ENCODE measurements around the gene CADPS2.

Gene CADPS2

DNA sequence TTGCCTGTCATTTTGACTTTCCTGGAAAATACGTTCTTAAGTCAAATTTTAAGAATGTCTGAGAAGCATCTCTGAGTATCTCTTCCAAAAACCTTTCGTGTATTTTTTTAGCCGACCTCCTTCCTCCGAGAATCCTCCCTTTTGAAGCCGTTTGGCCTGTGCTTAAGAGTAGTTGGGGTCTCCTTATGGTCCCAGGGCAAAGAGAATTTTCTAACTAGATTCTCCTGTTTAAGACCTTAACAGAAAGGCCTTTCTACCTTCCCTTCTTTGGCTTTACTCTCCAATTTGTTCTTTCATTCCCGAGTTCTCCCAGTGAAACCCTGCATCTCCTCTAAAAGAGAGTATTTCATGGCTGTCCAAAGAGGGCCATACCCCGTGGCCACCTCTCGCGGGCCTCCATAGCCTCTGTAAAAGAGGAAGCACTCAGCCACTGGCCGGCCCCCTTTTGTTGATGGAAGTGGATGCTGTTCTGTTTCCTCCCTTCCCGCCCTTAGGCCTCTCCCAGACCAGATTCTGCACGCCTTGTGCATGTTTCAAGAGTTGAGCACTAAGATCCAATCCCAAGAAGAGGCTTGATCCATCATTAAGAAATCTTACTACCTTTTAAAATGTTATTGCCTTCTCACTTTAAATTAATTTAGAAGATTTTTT, 575.1 kb downstream of the CADPS2 start:
- no peaks in the 10 kb centered on the region for H3K9me3 Mint-ChIP-seq
- H3K27me3 Mint-ChIP-seq (ENCODE audit: low read depth), result peaks cover 85% of the 10 kb centered on the region
- H3K4me1 Mint-ChIP-seq (ENCODE audit: low read depth), result no peaks in the 10 kb centered on the region
- H3K27ac Mint-ChIP-seq, result no peak overlapping the region
- H3K4me3 Mint-ChIP-seq, result no peak overlapping the region
- no peaks in the 10 kb centered on the region for H3K36me3 Mint-ChIP-seq (ENCODE audit: low read depth)
- no peak for DNase-seq (ENCODE audit: low spot score)

DNA sequence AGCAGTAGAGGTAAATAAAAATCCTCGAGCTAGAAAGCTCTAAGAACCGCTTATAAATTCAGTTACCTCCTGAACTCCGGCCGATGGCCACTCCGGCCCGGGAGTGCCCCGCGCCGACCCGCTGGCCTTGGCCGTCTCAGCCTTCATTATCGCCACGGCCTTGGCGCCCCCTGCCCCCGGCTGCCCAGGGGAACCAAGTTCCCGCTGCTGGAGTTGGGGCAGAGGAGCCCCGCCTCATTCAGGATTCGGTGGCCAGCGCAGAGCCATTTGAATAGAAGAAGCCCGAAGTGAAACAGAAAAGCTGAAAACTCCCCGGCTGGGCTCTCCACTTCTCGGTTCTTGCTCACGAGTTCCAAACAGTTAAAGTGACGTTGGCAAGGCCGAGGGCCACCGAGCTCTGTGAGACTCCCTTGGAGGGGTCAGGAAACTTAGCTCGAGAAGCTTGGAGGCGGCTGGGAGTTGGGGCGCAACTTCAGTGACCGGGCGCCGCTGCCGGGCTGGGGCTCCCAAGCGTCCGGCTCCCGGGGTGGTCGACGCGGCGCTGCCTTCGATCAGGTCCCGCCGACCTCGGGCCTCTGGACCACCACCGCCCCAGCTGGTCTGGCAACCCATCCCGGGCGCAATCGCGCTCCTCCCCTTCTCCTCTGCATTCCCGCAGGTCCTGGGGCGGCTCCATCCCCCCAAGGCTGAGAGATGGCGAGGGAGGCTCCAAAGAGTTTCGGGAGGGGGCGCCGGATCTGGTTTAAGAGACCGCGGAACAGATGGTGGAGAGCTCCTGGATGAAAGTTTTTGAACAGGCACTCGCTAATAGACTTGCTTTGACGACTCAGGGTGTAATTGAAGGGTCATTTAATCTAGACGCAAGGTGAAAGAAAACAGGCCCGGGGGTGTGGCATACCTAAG, 575.9 kb downstream of the CADPS2 start:
- H3K4me3 Mint-ChIP-seq, result no peak overlapping the region
- no peak for DNase-seq (ENCODE audit: low spot score)
- H3K36me3 Mint-ChIP-seq (ENCODE audit: low read depth), result no peaks in the 10 kb centered on the region
- no peaks in the 10 kb centered on the region for H3K4me1 Mint-ChIP-seq (ENCODE audit: low read depth)
- no peaks in the 10 kb centered on the region for H3K9me3 Mint-ChIP-seq
- peaks cover 85% of the 10 kb centered on the region for H3K27me3 Mint-ChIP-seq (ENCODE audit: low read depth)
- no peak overlapping the region for H3K27ac Mint-ChIP-seq

DNA sequence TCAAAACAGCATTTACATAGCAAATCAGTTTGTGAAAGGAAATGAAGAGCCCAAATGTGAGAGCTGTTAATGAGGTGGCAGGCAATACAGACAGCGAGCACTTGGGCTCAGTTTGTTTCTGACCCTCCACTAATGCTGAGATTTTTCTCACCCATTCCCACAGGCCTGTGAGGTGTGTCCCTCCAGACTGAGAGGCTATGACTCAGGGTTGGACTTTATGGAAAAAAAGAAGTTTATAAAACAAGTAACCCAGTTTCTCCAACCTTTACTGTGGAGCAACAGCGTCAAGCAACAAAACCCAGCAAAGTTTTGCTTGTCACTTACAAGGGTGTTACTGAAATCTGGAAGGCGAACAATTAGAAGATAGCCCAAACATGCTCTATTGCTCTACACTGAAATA, 576.8 kb downstream of the CADPS2 start:
- no peaks in the 10 kb centered on the region for H3K36me3 Mint-ChIP-seq (ENCODE audit: low read depth)
- H3K4me3 Mint-ChIP-seq, result no peak overlapping the region

DNA sequence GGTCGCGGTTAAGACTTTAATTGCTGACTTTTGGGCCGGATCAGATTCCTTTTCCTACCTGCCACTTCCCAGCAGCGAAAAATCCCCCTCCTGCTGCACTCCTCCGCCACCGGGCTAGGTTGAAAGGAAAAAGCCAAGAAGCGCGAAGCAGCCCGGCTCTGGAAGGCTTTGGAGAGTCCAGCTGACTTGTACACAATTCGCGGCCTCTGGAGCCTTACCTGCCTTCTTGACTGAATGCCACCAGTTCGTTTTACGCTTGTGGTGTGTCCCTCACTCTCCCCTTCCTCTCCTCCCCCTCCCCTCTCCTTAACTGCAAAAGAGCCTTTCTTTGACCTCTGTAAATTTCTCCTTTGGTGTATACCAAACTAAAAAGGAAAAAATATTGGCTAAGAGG, 579.0 kb downstream of the CADPS2 start:
- peaks cover 89% of the 10 kb centered on the region for H3K27me3 Mint-ChIP-seq (ENCODE audit: low read depth)
- no peak overlapping the region for H3K4me3 Mint-ChIP-seq
- DNase-seq (ENCODE audit: low spot score), result no peak
- no peaks in the 10 kb centered on the region for H3K36me3 Mint-ChIP-seq (ENCODE audit: low read depth)
- no peaks in the 10 kb centered on the region for H3K9me3 Mint-ChIP-seq
- no peaks in the 10 kb centered on the region for H3K4me1 Mint-ChIP-seq (ENCODE audit: low read depth)
- H3K27ac Mint-ChIP-seq, result no peak overlapping the region

More for the DNA sequence above, 576.8 kb downstream of the CADPS2 start:
- no peaks in the 10 kb centered on the region for H3K9me3 Mint-ChIP-seq
- no peaks in the 10 kb centered on the region for H3K4me1 Mint-ChIP-seq (ENCODE audit: low read depth)
- H3K27ac Mint-ChIP-seq, result no peak overlapping the region
- peaks cover 86% of the 10 kb centered on the region for H3K27me3 Mint-ChIP-seq (ENCODE audit: low read depth)
- no peak for DNase-seq (ENCODE audit: low spot score)

DNA sequence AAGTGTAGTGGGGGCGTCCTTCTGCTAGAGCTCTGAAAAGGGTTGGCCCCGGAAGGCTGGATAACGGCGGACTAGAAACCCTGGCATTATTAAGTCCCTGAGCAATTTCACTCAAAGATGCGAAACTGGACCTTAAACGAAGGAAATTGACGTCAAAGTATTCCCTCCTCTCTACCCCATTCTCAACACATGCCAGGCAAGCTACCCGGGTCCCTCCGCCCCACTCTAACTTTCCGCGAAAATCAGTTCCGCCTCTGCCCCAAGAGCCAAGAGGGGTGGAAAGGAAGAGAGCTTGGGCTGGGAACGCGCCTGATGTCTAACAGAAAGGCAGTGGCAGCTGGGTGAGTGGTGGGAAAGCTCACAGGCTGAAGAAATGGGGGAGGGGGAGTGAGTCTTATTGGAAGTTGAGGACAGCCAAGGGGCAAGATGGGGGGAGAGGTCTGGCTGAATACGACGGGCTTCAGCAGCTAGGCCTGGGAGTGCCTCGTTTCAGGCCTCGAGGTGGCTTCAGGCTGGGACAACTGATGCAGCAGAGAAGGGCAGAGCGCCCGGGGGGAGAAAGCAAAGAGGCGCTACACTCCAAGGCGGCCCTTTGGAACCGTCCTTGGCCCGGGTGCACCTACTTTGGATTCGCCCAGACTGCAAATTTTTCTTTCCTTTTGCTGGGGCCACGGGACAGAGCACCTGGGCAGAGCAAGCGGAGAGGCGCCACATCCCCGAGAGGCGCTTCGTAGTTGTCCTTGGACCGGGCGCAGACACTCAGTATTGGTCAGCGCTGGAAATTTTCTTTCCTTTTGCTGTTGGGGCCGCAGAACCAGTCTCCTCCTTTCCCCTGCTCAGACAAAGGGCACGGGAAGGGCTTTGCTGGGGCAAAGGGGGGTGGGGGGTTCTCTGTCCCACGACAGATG, 579.7 kb downstream of the CADPS2 start:
- H3K27me3 Mint-ChIP-seq (ENCODE audit: low read depth), result peaks cover 90% of the 10 kb centered on the region
- H3K4me1 Mint-ChIP-seq (ENCODE audit: low read depth), result no peaks in the 10 kb centered on the region
- H3K27ac Mint-ChIP-seq, result no peak overlapping the region
- DNase-seq (ENCODE audit: low spot score), result no peak
- no peaks in the 10 kb centered on the region for H3K9me3 Mint-ChIP-seq
- H3K36me3 Mint-ChIP-seq (ENCODE audit: low read depth), result no peaks in the 10 kb centered on the region
- no peak overlapping the region for H3K4me3 Mint-ChIP-seq

DNA sequence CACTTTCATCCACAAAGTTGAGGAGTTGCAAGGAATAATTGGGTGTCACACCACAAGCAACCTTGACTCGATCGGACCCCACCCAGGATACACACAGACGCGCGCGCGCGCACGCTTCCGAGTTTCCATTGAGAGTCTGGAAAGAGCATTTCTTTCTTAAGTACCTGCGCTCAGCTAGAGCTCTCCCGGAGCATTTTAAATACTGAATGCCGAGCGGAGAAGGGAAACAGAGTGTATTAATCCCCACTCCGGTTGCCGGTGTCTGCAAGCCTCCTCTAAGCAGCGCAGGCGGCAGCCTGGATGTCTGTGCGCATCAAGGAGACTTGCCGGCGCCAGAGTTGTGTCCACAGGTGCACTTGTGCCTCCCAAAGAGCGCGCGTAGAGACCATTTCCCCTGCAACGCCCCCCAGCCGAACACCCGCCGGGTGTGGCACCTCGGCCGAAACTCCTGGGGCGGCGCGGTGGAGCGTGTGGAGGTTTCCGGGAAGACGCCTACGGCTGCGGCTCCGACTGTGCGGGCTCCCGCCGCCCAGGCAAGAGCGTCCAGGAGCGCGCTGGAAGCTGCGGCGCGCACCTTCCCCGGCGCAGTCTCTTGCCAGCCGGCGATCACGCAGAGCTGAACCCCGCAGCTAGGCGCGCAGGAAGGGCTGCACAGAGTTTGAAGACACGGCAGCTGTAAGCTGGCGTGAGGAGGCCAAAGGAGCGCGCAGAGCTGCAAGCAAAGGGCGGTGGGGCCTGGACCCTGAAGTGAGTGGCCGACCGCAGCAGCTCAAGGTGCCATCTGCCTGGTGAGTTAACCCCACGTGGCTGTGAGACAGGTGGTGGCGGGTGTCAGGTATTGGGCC, 580.6 kb downstream of the CADPS2 start:
- Mint-ChIP-seq H3K27ac (no peak overlapping the region), H3K4me3 (no peak overlapping the region), H3K27me3 (ENCODE audit: low read depth) (peaks cover 90% of the 10 kb centered on the region), H3K9me3 (peaks cover 3% of the 10 kb centered on the region), H3K36me3 (ENCODE audit: low read depth) (no peaks in the 10 kb centered on the region), H3K4me1 (ENCODE audit: low read depth) (no peaks in the 10 kb centered on the region)
- no peak for DNase-seq (ENCODE audit: low spot score)

DNA sequence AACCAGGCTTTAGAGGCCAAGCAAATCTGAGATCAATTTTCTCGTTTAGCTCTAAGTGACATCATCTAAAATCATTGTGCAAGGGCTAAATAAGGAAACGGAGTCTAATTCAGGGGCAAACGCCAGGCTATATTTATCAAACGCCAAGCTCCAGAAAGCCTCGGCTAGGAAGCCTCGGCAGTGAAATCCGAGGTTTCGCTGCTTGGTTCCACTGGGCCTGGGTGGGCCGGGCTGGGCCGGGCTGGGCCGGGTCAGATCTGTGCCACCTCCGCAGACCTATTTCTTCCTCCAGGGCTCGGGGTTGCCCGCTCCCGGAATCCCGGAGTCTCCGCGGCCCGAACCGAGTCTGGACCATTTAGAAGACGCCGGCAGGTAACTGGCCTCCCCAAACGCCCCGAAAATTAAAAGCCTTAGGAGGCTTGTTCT, 581.3 kb downstream of the CADPS2 start:
- Mint-ChIP-seq H3K36me3 (ENCODE audit: low read depth) (no peaks in the 10 kb centered on the region), H3K27me3 (ENCODE audit: low read depth) (peaks cover 94% of the 10 kb centered on the region), H3K4me1 (ENCODE audit: low read depth) (no peaks in the 10 kb centered on the region), H3K9me3 (peaks cover 3% of the 10 kb centered on the region), H3K27ac (no peak overlapping the region), H3K4me3 (no peak overlapping the region)
- DNase-seq (ENCODE audit: low spot score), result no peak

DNA sequence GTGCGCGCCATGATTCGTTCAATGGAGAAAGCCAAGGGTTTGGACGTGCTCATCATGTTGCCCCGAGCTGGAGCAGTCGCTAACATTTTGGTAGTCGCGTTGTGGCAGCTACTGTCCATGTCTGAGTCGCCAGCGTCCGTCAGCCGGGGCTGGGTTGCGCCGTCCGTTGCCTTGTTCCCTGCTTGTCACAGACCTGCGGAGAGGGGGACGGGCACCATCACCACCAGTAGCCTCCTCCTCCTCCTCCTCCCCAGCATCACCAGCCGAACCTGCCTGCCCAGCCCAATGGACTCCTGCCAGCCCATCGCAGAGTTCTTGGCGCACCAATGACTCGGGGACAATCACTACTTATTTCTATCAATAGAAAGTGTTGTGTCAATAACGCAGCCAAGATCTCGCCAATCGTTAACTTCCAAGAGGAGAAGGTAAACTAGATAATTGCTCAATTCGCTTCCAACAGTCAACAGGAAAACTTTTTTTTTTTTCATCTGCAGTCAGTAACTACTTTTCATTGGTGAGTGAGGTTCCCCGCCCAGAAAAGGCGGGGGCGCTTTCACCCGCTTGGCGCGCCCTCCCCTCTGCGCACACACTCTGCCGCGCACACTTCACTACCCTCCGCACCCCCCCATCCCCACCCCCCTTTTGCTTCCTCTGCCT, 581.8 kb downstream of the CADPS2 start, which contains the start of gene FEZF1:
FEZF1 (minus strand) TSS at position 432 of the 657 bp plus-strand sequence; CDS start at position 119, 313 bp downstream.
- DNase-seq (ENCODE audit: low spot score), result no peak
- peaks cover 95% of the 10 kb centered on the region for H3K27me3 Mint-ChIP-seq (ENCODE audit: low read depth)
- peaks cover 3% of the 10 kb centered on the region for H3K9me3 Mint-ChIP-seq
- H3K4me3 Mint-ChIP-seq, result no peak within 1 kb of the TSS
- no peaks in the 10 kb centered on the region for H3K4me1 Mint-ChIP-seq (ENCODE audit: low read depth)
- no peaks in the 10 kb centered on the region for H3K36me3 Mint-ChIP-seq (ENCODE audit: low read depth)
- H3K27ac Mint-ChIP-seq, result peak within 1 kb of the TSS; percentile 23

DNA sequence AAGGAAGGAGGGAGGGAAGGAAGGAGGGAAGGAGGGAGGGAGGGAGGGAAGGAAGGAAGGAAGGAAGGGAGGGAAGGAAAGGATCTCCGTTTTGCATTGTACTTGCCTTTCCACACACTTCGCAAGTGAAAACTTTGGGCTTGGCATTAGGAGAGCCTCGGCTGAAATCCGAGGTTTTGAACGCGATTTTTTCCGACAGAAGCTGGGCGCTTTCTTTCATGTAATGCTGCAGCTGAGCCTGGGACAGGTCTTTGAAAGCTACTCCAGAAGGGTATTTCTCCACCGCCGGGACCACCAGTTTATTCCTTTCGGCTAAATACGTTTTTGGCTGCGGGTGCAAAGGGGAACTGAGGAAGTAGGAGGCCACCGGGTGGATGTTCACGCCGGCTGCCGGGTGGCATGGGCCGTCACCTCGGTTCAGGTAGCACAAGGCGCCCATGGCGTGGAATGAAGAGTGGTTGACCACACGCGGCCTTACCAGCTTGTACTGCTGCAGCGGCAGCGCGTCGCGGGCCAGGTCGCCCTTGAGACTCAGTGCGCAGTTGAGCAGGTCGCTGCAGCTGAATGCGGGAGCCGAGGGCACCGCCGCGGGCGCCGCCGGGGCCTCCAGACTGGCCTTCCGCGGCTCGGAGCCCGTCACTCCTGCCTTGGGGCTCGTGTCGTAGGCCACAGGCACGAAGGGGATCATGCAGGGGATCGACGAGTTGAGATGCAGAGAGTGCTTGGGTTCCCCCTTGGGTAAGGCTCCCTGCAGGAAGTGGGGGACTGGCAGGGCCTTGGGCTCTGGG, 582.5 kb downstream of the CADPS2 start:
- H3K27me3 Mint-ChIP-seq (ENCODE audit: low read depth), result peaks cover 94% of the 10 kb centered on the region

DNA sequence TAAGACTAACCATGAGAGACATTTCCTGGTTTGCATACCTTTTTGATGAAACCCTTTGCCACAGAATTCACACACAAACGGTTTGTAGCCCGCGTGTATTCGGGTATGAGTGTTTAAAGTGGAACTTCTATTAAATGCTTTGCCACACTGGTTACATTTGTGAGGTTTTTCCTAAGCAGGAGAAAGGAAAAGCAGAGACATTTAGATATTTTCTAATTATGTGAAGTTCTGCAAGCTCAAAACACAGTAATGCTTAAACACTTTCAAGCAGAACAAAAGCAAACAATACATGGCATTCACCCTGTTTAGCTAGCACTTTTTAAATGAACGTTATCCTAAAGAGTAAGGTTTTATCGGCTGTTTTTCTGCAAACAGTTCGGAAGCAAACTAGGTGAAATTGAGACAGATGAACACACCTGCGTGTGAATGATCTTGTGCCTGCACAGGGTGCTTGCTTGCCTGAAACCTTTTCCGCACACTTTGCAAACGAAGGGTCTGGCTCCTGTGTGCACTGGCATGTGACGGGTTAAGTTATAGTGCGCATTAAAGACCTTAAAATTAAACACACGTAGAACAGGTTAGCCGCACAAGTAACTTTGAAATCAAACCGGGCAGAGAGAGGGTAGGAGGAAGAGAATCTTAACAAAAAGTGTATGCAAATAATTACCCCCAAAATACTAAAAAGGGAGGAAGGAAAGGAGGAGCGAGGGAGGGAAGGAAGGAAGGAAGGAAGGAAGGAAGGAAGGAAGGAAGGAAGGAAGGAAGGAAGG, 583.3 kb downstream of the CADPS2 start:
- no peaks in the 10 kb centered on the region for H3K36me3 Mint-ChIP-seq (ENCODE audit: low read depth)
- H3K4me1 Mint-ChIP-seq (ENCODE audit: low read depth), result no peaks in the 10 kb centered on the region
- no peak overlapping the region for H3K4me3 Mint-ChIP-seq
- peak overlapping the region; percentile 0 for H3K27ac Mint-ChIP-seq
- H3K27me3 Mint-ChIP-seq (ENCODE audit: low read depth), result peaks cover 93% of the 10 kb centered on the region
- peaks cover 3% of the 10 kb centered on the region for H3K9me3 Mint-ChIP-seq
- DNase-seq (ENCODE audit: low spot score), result no peak

More for the DNA sequence above, 582.5 kb downstream of the CADPS2 start:
- no peaks in the 10 kb centered on the region for H3K36me3 Mint-ChIP-seq (ENCODE audit: low read depth)
- H3K9me3 Mint-ChIP-seq, result peaks cover 3% of the 10 kb centered on the region
- no peak overlapping the region for H3K4me3 Mint-ChIP-seq
- H3K4me1 Mint-ChIP-seq (ENCODE audit: low read depth), result no peaks in the 10 kb centered on the region
- H3K27ac Mint-ChIP-seq, result no peak overlapping the region
- DNase-seq (ENCODE audit: low spot score), result no peak

DNA sequence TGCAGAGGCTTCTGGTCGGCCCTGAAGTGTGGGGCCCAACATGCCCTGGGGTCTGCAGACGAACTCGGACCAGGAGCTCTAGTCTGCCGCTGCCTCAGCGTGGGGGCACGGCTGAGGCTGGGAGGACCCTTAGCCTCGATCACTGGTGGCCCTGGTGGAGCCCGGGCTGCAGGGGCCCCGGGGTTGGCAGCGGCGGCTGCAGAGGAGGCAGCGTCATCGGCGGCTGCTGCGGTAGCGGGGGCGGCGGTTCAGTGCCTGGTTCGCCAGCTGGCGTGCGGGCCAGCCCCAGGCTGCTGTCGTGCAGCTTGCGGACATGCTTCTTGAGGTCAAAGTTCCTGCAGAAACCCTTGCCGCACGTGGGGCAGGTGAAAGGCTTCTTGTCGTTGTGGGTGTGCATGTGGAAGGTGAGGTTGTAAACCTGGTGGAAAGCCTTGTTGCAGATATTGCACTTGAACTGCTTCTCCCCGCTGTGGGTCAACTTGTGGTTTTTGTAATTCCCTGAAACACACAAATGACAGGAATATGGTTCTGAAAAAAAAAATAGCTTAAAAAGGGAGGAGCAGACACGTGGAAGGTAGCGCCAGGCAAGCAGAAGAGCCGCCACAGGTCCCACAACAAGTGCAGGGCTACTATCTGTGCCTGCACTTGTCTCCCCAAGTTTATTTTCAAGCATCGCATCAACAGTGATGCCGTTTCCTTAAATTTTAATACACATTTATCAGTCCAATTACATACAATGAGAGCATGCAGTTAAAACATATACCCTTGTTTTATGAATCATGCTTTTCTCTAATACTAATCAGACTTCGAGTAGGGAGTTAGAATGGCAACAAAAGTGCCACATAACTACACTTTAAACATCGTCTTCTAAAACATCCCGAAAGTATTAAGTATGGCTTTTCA, 584.2 kb downstream of the CADPS2 start:
- no peak for DNase-seq (ENCODE audit: low spot score)
- no peaks in the 10 kb centered on the region for H3K4me1 Mint-ChIP-seq (ENCODE audit: low read depth)
- peaks cover 3% of the 10 kb centered on the region for H3K9me3 Mint-ChIP-seq
- no peak overlapping the region for H3K27ac Mint-ChIP-seq
- H3K27me3 Mint-ChIP-seq (ENCODE audit: low read depth), result peaks cover 85% of the 10 kb centered on the region
- no peaks in the 10 kb centered on the region for H3K36me3 Mint-ChIP-seq (ENCODE audit: low read depth)
- no peak overlapping the region for H3K4me3 Mint-ChIP-seq

Data from T-helper 2 cell treated with Interferon-gamma antibody and Interleukin-4, amounts not matched to agents 5 μg/mL and 100 μg/mL, for 36 hours (primary cell).